H7 (cell line): Measurements from ENCODE around the gene KRTAP5-11. TPM values are rescaled to one million over a fixed set of nuclear protein-coding genes. Genes with fewer than 3 reads are reported as not detected.
A peak's percentile ranks its signal among the peaks of the same experiment; 100 is the strongest.
"Not testable (repeated sequence)": the region's sequence is repeated elsewhere in the genome, so short reads cannot be mapped to it uniquely, and the experiment has no call there.

Experiments used
- DNase-seq: peaks from one replicate; pipeline ENCODE4 v3.0.0; 2012
- H3K27me3 ChIP-seq: 2 replicates; pipeline ENCODE4 v1.6.0; 2011; ENCODE audit warnings: mild to moderate bottlenecking, low read length; ENCODE audit not compliant: control insufficient read depth, insufficient read depth
- H3K36me3 ChIP-seq: replicated peaks from 2 replicates; pipeline ENCODE4 v1.5.1; 2011; ENCODE audit warnings: low read length; ENCODE audit not compliant: control insufficient read depth, insufficient read depth
- H3K4me3 ChIP-seq: 2 replicates; pipeline ENCODE4 v1.5.1; 2011; ENCODE audit warnings: low read depth, mild to moderate bottlenecking, control low read depth, low read length, moderate library complexity; ENCODE audit not compliant: insufficient read depth
- total RNA-seq: library from RNA; depleted of rRNA; stranded (reverse); fragments of >200 nt; shearing (Covaris generic); gene quantifications from 2 replicates; pipeline ENCODE4 v1.2.3, GENCODE V29; 2014; rRNA removed

Gene KRTAP5-11
- 0.92 TPM in 1 of 2 replicates, not detected in the other for total RNA-seq

GRCh38 chr11:71582309-71582895 is at the start of gene KRTAP5-11:
Gene KRTAP5-11, minus strand, starts transcription at chr11:71582875. Its CDS starts 38 bp downstream, at chr11:71582837.
- peak; percentile 14 for DNase-seq
- Histone ChIP-seq H3K4me3 (no peak within 1 kb of the TSS), H3K36me3 (no peaks in the 10 kb centered on the region), H3K27me3 (no peaks in the 10 kb centered on the region; the same call in none of the 2 replicates)

GRCh38 chr11:71631551-71631950 is 48.9 kb upstream of the KRTAP5-11 start:
- H3K36me3 ChIP-seq, DNase-seq, H3K27me3 ChIP-seq, H3K4me3 ChIP-seq: not testable (repeated sequence)

GRCh38 chr11:71630071-71630470 is 47.4 kb upstream of the KRTAP5-11 start:
- not testable (repeated sequence) for H3K36me3 ChIP-seq, H3K4me3 ChIP-seq, H3K27me3 ChIP-seq, DNase-seq

GRCh38 chr11:71628943-71629342 is 46.3 kb upstream of the KRTAP5-11 start:
- H3K27me3 ChIP-seq, DNase-seq, H3K4me3 ChIP-seq, H3K36me3 ChIP-seq: not testable (repeated sequence)

- H3K36me3 ChIP-seq, H3K27me3 ChIP-seq, DNase-seq, H3K4me3 ChIP-seq: not testable (repeated sequence)
Measured at GRCh38 chr11:71623226-71623625, 40.6 kb upstream of the KRTAP5-11 start.

GRCh38 chr11:71622561-71622960 is 39.9 kb upstream of the KRTAP5-11 start:
- H3K4me3 ChIP-seq, H3K36me3 ChIP-seq, DNase-seq, H3K27me3 ChIP-seq: not testable (repeated sequence)

- H3K36me3 ChIP-seq, DNase-seq, H3K4me3 ChIP-seq, H3K27me3 ChIP-seq: not testable (repeated sequence)
Measured at GRCh38 chr11:71615003-71615402, 32.3 kb upstream of the KRTAP5-11 start.

- not testable (repeated sequence) for H3K27me3 ChIP-seq, DNase-seq, H3K4me3 ChIP-seq, H3K36me3 ChIP-seq
Measured at GRCh38 chr11:71614366-71614917, 31.8 kb upstream of the KRTAP5-11 start.

GRCh38 chr11:71613931-71614330 is 31.3 kb upstream of the KRTAP5-11 start:
- DNase-seq, H3K27me3 ChIP-seq, H3K36me3 ChIP-seq, H3K4me3 ChIP-seq: not testable (repeated sequence)

- peaks cover 17% of the 10 kb centered on the region for H3K27me3 ChIP-seq
- H3K4me3 ChIP-seq, H3K36me3 ChIP-seq, DNase-seq: not testable (repeated sequence)
Measured at GRCh38 chr11:71611218-71611910, 28.7 kb upstream of the KRTAP5-11 start.

- DNase-seq, H3K36me3 ChIP-seq: not testable (repeated sequence)
- Histone ChIP-seq H3K4me3 (peak overlapping the region; percentile 12), H3K27me3 (peaks cover 17% of the 10 kb centered on the region)
Measured at GRCh38 chr11:71608272-71608671, 25.6 kb upstream of the KRTAP5-11 start.

GRCh38 chr11:71607520-71608216 is 25.0 kb upstream of the KRTAP5-11 start:
- not testable (repeated sequence) for H3K36me3 ChIP-seq
- Histone ChIP-seq H3K27me3 (peaks cover 17% of the 10 kb centered on the region), H3K4me3 (peak overlapping the region; percentile 55)
- DNase-seq = peak; percentile 78

- DNase-seq = peak; percentile 68
- peak overlapping the region; percentile 55 for H3K4me3 ChIP-seq
- peaks cover 17% of the 10 kb centered on the region for H3K27me3 ChIP-seq
- not testable (repeated sequence) for H3K36me3 ChIP-seq
Measured at GRCh38 chr11:71606853-71607519, 24.3 kb upstream of the KRTAP5-11 start.

GRCh38 chr11:71604798-71605488 is 22.3 kb upstream of the KRTAP5-11 start:
- not testable (repeated sequence) for H3K4me3 ChIP-seq, H3K36me3 ChIP-seq, DNase-seq
- H3K27me3 ChIP-seq = peaks cover 17% of the 10 kb centered on the region
